ENCODE results near the gene TCF25. TPM values are rescaled to one million over a fixed set of nuclear protein-coding genes. Genes with fewer than 3 reads are reported as not detected.
A peak's percentile ranks its signal among the peaks of the same experiment; 100 is the strongest.

TCF25 gene
- total RNA-seq, 3 donors from 2014 or later, result 169 to 243 (median 176) TPM

DNA sequence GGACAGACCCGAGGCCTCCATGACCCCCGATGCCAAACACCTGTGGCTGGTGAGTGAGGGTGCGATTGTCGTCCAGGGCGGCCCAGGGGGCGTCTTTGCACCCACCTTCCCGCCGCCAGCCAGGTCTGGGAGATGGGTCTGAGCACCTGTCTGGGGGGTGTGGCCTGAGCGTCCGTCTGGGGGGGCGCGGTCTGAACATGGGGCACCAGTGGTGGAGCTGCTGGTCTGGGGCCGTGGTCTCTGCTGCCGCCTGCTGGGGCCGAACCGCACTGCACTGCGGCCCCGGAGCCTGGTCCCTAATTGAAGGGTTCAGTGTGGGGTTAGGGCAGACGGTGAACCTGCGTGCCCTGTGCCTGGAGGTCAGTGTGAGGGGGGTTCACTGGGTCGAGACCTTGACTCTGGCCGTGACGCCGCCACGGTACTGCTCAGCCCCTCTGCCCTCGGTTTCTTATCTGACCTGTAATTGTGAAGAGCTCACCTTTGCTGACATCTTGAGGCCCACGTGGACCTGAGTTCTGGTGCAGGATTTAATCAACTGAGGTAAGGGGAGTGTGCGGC lies 12.6 kb upstream of the TCF25 start:
- Histone ChIP-seq H3K4me1 (no peaks in the 10 kb centered on the region), H3K4me3 (no peak overlapping the region), H3K27ac (no peak overlapping the region), H3K36me3 (no peaks in the 10 kb centered on the region), H3K27me3 (no peaks in the 10 kb centered on the region), H3K9me3 (no peaks in the 10 kb centered on the region)
- peak in 1 of 2 donors; percentile 70 for DNase-seq (ENCODE audit: low spot score in 2 of 2)
- no peak for TF ChIP-seq POLR2A (IDR thresholded peaks at IDR 0.05)
- TF ChIP-seq, protein P1, sequence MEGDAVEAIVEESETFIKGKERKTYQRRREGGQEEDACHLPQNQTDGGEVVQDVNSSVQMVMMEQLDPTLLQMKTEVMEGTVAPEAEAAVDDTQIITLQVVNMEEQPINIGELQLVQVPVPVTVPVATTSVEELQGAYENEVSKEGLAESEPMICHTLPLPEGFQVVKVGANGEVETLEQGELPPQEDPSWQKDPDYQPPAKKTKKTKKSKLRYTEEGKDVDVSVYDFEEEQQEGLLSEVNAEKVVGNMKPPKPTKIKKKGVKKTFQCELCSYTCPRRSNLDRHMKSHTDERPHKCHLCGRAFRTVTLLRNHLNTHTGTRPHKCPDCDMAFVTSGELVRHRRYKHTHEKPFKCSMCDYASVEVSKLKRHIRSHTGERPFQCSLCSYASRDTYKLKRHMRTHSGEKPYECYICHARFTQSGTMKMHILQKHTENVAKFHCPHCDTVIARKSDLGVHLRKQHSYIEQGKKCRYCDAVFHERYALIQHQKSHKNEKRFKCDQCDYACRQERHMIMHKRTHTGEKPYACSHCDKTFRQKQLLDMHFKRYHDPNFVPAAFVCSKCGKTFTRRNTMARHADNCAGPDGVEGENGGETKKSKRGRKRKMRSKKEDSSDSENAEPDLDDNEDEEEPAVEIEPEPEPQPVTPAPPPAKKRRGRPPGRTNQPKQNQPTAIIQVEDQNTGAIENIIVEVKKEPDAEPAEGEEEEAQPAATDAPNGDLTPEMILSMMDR (IDR thresholded peaks at IDR 0.05), result peak; percentile 88 to 95 (median 92)
- intact Hi-C loops (cut with DNase I; ENCODE audit: low total_unique reads), result loop anchor here (5.0 kb wide), 1 partner anchor 299 kb away; the partner anchor contains the start of gene RPL13

DNA sequence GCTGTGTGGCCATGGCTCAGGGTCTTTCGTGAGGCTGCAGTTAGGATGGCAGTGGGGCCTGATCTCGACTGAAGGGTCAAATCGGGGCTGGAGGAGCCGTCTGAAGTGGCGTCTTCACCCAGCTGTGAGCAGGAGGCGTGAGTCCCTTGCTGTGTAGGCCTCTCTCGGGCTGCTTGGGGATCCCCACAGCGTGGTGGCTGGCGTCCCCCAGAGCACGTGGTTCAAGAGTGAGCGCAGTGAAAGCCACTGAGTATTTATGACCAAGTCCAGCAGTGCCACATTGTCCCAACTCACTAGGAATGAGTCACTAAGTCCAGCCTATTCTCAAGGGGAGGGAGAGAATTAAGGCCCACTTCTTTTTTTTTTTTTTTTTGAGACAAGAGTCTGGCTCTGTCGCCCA lies 11.7 kb upstream of the TCF25 start:
- intact Hi-C loops (cut with DNase I; ENCODE audit: low total_unique reads), result loop anchor here (5.0 kb wide), 1 partner anchor 299 kb away; the partner anchor contains the start of gene RPL13
- H3K36me3 ChIP-seq, result no peaks in the 10 kb centered on the region
- no peak overlapping the region for H3K27ac ChIP-seq
- H3K27me3 ChIP-seq, result no peaks in the 10 kb centered on the region
- TF ChIP-seq POLR2A (IDR thresholded peaks at IDR 0.05) (no peak), POLR2AphosphoS5 (IDR thresholded peaks at IDR 0.05) (no peak)
- TF ChIP-seq, protein P1 (IDR thresholded peaks at IDR 0.05), result no peak
- H3K9me3 ChIP-seq, result no peaks in the 10 kb centered on the region
- no peak overlapping the region for H3K4me3 ChIP-seq
- DNase-seq (ENCODE audit: low spot score in 2 of 2), result no peak
- no peaks in the 10 kb centered on the region for H3K4me1 ChIP-seq

DNA sequence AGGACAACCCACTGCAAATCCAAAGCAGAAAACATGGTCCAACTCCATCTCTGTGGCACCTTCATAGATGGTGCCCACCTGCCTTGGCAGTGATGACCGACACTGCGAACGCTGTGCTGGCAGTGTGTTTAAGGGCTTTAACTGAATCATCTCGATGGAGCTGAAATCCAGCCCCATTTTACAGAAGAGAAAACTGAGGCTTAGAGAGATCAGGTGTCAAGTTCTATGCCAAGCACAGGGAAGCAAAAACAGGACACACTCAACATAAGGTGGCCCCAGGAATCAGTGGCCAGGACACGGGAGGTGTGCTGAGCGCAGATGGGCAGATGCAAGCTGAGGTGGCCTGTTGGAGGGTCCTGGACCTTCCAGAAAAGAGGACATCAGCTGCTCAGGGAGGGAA lies 10.7 kb upstream of the TCF25 start:
- no peak for DNase-seq (ENCODE audit: low spot score in 2 of 2)
- Histone ChIP-seq H3K36me3 (no peaks in the 10 kb centered on the region), H3K4me1 (no peaks in the 10 kb centered on the region), H3K27me3 (no peaks in the 10 kb centered on the region), H3K9me3 (peaks cover 2 to 4% of the 10 kb centered on the region in 2 donors), H3K27ac (peak overlapping the region in 1 of 2 donors; percentile 89), H3K4me3 (no peak overlapping the region)
- TF ChIP-seq, protein P1 (IDR thresholded peaks at IDR 0.05), result no peak
- TF ChIP-seq POLR2AphosphoS5 (IDR thresholded peaks at IDR 0.05) (no peak), POLR2A (IDR thresholded peaks at IDR 0.05) (no peak)
- intact Hi-C loops (cut with DNase I; ENCODE audit: low total_unique reads), result loop anchor here (5.0 kb wide), 1 partner anchor 300 kb away; the partner anchor contains the start of gene RPL13

- H3K4me1 ChIP-seq, result no peaks in the 10 kb centered on the region
- TF ChIP-seq, protein P1 (IDR thresholded peaks at IDR 0.05), result no peak
- no peak for TF ChIP-seq POLR2A (IDR thresholded peaks at IDR 0.05)
- TF ChIP-seq POLR2AphosphoS5 (IDR thresholded peaks at IDR 0.05), result no peak
- H3K36me3 ChIP-seq, result no peaks in the 10 kb centered on the region
- H3K9me3 ChIP-seq, result peaks cover 7 to 9% of the 10 kb centered on the region in 2 donors
- intact Hi-C loops (cut with DNase I; ENCODE audit: low total_unique reads), result loop anchor here (5.0 kb wide), 1 partner anchor 302 kb away; the partner anchor contains the start of gene RPL13
- peak in 1 of 2 donors; percentile 55 for DNase-seq (ENCODE audit: low spot score in 2 of 2)
- peak overlapping the region; percentile 46 to 89 for H3K27ac ChIP-seq
- H3K4me3 ChIP-seq, result peak overlapping the region in 1 of 3 donors; percentile 37
- H3K27me3 ChIP-seq, result no peaks in the 10 kb centered on the region
Measured at GRCh38 chr16:89863741-89864526, 9.5 kb upstream of the TCF25 start.

- H3K9me3 ChIP-seq, result peaks cover 7 to 9% of the 10 kb centered on the region in 2 donors
- H3K4me3 ChIP-seq, result peak overlapping the region in 1 of 3 donors; percentile 37
- H3K4me1 ChIP-seq, result no peaks in the 10 kb centered on the region
- H3K27me3 ChIP-seq, result no peaks in the 10 kb centered on the region
- TF ChIP-seq POLR2A (IDR thresholded peaks at IDR 0.05), result no peak
- TF ChIP-seq, protein P1 (IDR thresholded peaks at IDR 0.05), result no peak
- no peak for TF ChIP-seq POLR2AphosphoS5 (IDR thresholded peaks at IDR 0.05)
- intact Hi-C loops (cut with DNase I; ENCODE audit: low total_unique reads), result loop anchor here (5.0 kb wide), 1 partner anchor 302 kb away; the partner anchor contains the start of gene RPL13
- peak overlapping the region; percentile 46 to 89 for H3K27ac ChIP-seq
- H3K36me3 ChIP-seq, result no peaks in the 10 kb centered on the region
- no peak for DNase-seq (ENCODE audit: low spot score in 2 of 2)
Measured at GRCh38 chr16:89864527-89864820, 8.9 kb upstream of the TCF25 start.
